NAMALWA (cell line): ENCODE data around the gene ATF7.
"Not testable (repeated sequence)": the region's sequence is repeated elsewhere in the genome, so short reads cannot be mapped to it uniquely, and the experiment has no call there.

Experiments used
- DNase-seq: peaks from one replicate; pipeline ENCODE4 v3.0.0-alpha.2; 2015; ENCODE audit warnings: low spot score

Gene ATF7

DNA sequence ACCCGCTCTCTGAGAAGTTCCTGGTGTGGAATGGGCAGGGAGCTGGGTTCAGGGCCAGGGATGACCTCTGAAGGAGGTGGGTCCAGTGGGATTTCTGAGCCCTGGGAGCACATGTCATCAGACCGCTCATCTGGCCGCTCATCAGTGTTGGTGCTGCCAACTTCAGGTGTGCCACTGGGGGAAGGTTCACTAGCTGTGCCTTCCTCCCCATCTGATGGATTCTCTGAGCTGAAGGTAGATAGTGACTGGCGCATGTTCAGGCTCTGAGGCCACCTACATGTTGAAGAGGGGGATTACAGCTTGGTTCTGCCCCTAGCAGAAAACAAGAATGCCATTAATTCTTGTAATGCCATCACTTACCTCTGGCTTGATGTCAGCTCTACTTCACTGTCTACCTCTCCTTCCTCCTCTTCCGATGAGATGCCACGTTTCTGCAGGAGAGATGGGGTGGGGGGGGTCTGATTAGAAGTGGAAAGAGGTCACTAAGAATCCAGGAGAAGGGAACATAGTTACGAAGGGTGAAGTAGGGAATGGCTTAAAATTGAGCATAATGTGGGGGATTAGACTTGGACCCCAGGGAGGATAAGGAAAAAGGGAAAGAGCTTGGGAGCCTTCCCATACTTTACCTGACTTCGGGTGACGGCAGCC, 144.1 kb downstream of the ATF7 start:
- DNase-seq, result peak; percentile 81

DNA sequence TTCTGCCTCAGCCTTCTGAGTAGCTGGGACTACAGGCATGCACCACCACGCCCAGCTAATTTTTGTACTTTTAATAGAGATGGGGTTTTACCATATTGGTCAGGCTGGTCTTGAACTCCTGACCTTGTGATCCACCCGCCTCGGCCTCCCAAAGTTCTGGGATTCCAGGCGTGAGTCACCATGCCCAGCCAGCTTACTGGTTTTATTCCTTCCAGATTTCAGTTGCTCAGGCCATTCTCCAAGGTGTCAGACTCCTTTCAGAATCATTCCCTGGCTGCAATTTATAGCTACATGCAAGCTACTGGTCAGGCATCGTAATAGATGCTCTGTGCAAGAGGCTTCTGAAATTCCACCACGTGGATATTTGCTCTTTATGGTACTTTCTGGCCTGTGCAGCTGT, 144.7 kb downstream of the ATF7 start:
- not testable (repeated sequence) for DNase-seq

DNA sequence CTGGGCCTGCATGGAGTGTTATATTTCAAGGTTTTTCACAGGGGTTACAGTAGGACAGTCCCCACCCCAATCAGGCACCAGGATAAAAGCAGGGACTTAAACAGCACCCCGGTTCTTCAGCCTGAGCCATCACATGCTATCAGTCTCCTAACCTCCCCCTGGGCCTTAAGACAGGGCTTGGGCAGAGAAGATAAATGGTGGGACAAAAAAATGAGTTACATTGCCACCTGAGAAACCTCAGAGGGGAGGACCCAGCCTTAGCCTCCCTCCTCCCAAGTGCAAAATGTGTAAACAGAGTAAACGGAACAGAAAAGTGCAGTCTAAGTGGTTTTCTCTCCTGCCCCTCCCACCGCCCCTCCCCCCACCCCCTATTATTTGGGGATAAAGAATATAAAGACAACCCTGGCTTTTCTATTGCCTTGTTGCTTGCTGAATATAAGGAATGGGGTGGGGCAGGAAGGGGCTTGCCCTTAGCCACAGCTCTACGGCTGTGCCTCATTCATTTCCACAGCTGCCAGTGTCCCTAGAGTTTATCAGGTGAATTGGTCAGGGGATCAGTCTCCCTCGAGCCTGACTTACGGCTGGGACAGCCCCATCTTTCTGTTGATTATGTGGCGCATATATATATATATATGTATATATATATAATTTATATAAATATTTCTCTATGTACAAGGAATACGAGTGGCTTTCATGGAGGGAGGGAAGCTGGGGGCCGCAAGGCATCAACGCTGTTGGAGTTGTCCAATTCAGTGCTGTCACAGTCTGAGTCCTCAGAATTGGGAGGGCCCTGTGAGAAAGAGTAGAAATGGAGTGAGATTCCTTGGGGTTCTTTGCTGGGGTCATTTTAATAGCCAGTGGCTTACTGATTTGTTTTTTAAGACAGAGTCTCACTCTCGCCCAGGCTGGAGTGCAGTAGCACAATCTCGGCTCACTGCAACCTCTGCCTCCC, 145.4 kb downstream of the ATF7 start:
- no peak for DNase-seq

DNA sequence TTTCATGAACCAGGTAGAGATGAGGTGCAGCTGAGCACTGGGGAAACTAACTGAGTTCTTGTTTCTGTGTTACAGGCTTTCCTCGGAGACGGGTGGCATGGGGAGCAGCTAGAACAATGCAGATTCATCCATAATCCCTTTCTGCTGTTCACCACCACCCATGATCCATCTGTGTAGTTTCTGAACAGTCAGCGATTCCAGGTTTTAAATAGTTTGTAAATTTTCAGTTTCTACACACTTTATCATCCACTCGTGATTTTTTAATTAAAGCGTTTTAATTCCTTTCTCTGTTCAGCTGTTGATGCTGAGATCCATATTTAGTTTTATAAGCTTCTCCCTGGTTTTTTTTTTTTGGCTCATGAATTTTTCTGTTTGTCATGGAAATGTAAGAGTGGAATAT, 146.9 kb downstream of the ATF7 start:
- no peak for DNase-seq

DNA sequence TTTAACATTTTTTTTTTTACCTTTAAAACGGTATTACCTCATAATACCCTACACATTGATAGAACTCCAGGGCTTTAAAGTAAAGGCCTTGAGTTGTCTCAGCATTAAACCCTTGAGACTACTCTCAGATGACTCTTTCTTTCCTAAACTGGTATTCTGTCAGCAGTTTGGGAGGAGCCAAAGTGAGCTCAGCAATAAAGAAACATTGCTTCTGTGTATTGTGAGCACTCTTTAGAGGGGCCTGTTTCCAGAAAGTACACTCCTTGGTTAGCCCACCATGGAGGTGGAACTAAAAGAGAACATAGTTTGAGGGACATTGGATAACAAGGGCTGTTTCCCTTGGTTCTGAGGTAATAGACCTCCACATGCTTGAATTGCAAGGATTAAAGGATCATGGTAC, 147.3 kb downstream of the ATF7 start:
- no peak for DNase-seq

DNA sequence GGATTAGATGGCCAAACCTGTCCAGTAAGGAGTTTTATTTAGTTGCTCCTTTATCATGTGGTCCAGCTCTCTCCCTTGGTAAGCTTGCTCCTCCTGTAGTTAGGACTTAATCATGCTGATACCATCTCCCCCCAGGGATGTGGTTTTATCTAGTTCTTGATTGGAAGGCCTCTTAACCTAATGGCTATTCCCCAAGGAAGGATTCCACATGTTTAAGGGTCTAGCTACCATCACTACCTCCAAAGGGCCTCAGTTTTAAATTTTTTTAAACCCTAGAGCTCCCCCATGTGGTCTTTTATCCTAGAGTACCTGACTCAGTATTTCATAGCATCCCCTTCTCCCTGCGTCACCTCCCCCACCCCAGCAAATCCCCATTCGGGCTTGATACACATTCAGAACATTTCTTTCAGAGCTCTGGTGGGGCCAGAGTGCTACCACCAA, 149.4 kb downstream of the ATF7 start:
- DNase-seq, result peak; percentile 68

DNA sequence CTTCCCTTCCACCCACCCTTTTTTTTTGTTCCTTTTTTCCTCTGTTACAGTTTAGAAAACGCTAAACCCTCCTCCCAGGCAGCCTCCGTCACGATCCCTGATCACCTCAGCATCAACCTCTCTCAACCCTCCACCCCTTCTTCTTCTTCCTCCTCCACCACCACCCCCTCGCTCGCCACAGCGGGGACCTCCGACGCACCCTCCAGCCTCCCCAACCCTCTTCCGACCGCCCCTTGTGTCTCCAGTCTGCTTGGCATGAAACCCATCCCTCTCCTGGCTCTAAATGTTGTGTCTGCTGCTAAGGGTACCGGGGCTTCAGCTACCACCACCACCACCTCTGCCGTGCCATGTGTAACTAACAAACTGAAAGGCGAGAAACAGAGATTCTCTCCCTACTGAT, 151.4 kb downstream of the ATF7 start:
- DNase-seq, result no peak

DNA sequence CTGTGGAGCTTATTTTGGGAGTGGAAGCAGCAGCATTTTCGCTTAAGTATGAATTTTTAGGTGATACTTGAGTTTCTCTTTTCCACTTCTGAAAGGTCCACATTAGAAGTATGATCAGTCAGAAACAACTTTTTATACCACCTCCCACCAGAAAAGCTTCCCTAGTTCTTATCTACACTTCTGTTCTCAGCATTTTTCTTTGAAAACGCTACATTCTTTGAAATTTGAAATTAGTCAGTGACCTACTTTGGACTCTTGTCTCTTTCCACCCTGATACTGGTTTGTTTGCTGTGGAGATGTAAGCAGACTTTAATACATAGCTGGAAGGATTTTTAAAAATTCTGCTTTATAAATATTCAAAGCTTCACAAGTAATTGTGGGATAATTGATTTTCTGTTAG, 152.1 kb downstream of the ATF7 start:
- no peak for DNase-seq

DNA sequence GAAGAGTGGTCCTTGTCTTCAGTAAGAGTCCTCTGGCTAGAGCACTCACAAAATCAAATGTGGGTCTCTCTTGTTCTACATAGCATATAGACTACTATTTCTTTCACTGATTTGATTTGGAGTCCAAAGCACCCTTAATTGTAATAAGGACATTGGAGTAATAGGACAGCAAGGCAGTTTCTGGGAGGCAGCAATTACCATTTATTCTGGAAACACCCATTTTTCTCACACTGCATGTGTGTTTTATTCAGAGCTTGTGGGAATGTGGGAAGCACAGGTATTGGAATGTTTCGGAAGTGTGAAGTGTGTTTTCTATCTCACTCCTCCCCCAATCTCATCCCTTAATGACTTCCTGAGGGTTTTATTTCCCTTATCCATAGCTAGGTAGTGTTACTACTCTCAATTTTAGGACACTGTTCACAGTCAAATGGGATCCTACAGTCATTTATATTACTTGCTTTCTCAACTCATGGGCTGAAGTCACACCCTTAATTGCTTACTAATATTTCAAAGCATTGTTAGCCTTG, 154.1 kb downstream of the ATF7 start:
- no peak for DNase-seq

DNA sequence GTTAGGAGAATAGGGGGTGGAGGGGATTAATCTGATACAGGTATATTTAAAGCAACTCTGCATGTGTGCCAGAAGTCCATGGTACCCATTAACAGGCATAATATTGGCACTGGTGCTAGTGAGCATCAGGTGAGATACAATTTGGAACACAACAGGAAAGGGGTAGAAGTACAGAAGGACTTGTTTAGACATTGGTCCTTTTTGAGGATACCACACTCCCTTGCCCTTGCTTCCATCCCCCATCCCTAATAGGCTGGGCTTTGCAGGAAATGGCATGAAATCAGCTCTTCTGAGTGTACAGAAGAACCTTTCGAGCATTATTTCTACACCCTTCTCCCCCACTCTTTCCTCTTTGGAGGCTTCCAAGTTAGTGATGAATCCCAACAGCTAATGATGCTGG, 157.9 kb downstream of the ATF7 start:
- no peak for DNase-seq

DNA sequence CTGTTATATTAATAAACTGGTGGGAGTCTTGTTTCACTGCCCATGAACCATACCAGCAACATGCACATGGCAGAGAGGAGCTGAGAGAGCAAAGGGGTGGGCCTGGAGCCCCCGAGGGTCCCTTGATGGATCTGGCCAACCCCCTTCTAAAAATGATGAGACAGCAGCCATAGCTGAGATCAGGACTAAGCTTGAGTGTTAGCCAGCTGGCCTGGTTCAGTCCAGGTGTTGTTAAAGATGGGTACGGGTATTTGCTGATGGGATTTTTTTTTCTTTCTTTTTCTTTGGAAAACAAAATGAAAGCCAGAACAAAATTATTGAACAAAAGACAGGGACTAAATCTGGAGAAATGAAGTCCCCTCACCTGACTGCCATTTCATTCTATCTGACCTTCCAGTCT, 158.3 kb downstream of the ATF7 start:
- DNase-seq, result no peak

DNA sequence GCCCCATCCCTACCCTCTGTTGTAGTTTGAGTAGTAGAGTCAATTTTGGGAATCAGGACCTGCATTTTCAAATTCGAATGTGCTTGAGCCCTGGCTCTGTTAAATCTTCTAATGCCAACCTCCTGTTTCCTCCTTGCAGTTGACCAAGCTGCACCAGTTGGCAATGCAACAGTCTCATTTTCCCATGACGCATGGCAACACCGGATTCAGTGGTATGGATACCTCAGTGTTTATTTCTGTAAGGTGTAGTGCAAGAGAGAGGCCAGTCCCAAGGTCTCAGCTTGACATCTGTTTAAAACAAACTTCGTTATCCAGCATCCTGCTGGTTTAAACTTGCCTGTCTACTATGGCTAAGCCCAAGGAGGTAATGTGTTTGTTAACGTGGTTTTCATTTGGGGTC, 159.1 kb downstream of the ATF7 start:
- DNase-seq, result no peak

DNA sequence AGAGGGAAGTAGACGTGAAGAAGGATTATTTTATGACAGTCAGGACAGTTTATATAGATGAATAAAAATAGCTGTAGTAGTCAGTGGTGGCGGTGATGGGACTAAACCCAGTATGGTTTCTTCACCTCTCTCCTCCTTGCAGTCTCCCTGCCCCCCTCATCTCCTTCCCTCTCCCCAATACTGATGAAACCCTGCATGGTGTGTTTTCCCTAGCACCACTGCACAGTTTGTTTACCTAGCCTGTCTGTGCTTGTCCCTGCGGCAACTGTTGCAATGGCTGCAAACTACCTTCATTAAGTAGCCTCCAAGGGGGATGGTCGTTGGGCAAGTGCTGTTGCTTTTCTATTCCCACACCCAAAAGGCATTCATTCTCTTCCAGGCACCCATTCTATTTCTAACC, 159.5 kb downstream of the ATF7 start:
- no peak for DNase-seq

DNA sequence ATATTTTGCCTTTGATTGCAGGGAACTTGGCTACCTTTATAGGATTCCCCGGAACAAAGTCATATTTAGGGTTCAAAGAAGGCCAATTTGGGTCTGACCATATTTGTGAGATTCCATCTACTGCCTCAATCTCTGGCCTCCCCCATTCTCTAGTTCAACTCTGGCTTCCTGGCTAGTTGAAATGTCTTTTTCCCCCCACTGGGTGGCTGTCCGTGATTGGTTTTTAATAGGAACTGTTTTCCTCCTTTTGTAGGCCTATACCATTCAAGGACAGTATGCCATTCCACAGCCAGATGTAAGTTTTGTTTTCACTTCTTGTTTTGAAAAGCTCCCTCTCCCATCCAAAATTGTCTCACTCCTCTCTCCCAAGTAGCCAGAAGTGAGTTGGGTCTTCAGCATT, 160.5 kb downstream of the ATF7 start:
- no peak for DNase-seq

DNA sequence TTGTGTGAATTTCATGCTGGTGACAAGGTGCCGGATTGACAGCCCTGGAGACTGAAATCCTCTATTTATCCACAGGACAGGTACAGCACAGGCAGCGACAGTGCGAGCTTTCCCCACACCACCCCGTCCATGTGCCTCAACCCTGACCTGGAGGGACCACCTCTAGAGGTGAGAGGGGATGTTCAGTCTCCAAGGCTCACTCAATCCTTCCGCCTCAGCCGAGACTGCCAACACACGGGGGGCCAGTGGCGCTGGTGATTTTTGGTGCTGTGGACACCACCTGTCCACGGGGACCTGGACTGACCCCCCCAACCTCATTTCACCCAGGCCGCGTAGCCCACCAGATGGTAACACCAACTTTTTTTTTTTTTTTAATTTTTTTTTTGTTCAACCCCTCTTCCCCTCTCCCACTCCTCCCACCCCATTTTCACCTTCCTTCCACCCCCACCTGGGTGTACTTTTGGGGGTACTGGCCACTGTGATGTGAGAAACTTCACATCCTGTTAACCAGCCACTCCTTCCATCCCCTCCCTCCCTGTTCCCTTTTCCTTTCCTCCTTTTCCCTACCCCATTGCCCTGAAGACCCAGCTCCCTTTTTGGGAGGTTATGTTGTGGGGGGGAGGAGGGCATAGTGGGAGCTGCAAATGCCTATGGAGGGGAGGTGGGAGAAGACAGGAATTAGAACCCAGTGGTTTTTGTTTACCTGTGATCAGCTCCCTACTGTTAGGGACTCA, 161.3 kb downstream of the ATF7 start:
- no peak for DNase-seq

DNA sequence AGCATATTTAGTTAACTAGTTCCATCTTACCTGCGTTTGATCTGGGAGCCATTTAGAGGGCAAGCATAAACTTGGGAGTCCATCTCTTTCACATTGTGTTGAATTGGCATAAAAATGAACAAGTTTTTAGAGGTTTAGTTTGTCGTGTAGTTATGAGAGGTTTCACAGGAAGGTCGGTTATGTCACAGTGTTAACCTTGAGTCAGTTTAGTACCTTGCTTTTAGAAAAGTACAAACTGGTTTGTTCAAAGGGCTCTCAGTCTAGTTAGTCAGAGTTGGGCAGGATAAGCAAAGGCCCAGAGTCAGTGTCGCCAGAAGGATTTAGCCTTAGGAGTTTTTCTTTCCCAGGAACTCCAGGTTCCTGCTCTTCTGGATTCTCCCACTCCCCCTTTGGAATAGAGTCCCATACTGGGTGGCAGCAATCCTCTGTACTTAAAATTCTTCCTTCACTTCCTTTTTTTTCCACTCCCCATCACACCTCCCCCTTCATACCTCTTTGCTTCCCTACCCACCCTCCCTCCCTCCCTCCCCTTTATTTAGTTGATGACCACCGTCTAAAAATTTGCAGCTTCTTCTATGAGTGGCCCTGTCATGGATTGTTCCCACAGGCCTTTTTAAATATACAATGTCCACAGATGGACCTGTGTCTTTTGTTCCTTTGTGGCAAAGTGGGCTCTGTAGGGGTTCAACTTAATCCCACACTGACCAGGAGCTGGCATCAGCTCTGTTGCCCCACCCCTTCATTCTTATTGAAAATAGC, 162.2 kb downstream of the ATF7 start:
- DNase-seq, result no peak

DNA sequence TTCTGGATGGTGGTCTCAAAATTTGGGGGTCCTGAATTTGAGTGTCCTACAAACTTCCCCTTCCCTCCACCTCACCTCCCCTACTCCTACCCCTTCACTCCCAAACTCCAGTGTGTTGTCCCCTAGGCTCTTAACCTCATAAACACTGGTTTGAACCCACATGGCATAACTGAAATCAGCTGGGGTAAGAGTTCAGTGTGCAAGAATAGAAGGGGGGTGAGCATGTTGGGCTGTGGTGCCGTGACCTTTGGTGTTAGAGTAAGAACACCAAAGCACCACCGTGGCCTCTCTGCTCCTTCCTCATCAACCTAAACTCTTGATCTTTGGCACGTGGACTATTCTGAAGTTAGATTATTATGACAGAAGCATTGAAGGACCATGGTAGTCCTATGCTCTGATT, 163.2 kb downstream of the ATF7 start:
- DNase-seq, result no peak

DNA sequence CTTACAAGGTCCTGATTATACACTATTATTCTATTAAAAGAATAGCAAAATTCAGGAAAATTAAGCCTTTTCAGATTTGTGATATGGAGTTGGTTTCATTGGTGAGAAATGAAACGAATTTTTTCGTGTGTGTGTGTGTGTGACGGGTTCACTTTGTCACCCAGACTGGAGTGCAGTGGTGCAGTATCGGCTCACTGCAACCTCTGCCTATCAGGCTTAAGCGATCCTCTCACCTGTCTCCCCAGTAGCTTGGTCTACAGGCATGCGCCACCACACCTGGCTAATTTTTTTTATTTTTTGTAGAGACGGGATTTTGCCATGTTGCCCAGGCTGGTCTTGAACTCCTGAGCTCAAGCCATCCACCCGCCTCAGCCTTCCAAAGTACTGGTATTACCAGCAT, 164.6 kb downstream of the ATF7 start:
- no peak for DNase-seq

DNA sequence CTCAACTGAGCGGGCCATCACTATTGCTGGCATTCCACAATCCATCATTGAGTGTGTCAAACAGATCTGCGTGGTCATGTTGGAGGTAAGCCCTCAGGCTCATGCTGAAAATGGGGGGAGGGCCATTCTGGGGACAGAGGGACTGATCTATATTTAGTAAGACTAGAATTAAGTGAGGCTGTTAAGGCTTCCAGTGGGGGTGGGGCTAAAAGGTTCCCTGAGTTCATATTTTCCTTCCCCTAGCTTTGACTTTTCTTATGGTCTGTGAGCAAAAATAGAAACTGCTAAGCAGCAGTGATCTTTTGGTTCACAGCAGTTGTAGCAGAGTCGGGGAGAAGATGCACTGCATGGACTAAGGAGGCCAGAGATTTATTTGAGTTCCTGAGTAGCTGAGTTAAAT, 165.1 kb downstream of the ATF7 start:
- no peak for DNase-seq

DNA sequence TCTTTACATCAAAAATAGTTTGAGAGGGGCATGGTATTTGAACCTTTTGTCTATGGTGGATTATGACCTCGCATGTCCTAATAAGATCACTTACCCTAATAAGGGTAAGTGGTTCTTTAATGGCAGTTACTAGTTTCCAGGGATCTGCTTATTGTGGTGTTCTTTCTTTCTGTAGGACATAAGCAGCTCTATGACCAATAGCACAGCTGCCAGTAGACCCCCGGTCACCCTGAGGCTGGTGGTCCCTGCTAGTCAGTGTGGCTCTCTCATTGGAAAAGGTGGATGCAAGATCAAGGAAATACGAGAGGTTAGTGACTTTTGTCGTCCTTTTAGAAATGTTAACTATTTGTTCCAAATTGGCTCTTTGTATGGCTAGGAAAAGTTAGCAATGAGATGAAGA, 167.1 kb downstream of the ATF7 start:
- peak; percentile 13 for DNase-seq
